Activated CD4-positive, alpha-beta T cell treated with anti-CD3 and anti-CD28 coated beads, Interleukin-2, amount 10 ng/mL, durations not matched to agents 7 days and 5 days (primary cell): ENCODE measurements around the gene CARD11. TPM values are rescaled to one million over a fixed set of nuclear protein-coding genes. Genes with fewer than 3 reads are reported as not detected.
A peak's percentile ranks its signal among the peaks of the same experiment; 100 is the strongest.

Experiments used
- CTCF ChIA-PET: fragments of 350-600 bp; sonication (Branson Sonifier 250); formaldehyde crosslinking; loops from one replicate; lab custom pipeline; 2021; ENCODE audit warnings: antibody characterized with exemption; lab: Charles Lee
- POLR2A ChIA-PET: fragments of 350-600 bp; sonication (Branson Sonifier 250); formaldehyde crosslinking; loops from one replicate; lab custom pipeline; 2021; ENCODE audit warnings: antibody characterized with exemption; lab: Charles Lee
- DNase-seq: peaks from one replicate; pipeline ENCODE4 v3.0.0-alpha.2; 2020
- H3K27ac Mint-ChIP-seq: one replicate; pipeline ENCODE4 v1.8.0; 2021; ENCODE audit warnings: mild to moderate bottlenecking, moderate library complexity, mixed read lengths
- H3K27me3 Mint-ChIP-seq: one replicate; pipeline ENCODE4 v1.8.0; 2021; ENCODE audit warnings: mixed read lengths
- H3K36me3 Mint-ChIP-seq: one replicate; pipeline ENCODE4 v1.8.0; 2021; ENCODE audit warnings: low read depth, mixed read lengths
- H3K4me1 Mint-ChIP-seq: one replicate; pipeline ENCODE4 v1.8.0; 2021; ENCODE audit warnings: mixed read lengths
- H3K4me3 Mint-ChIP-seq: one replicate; pipeline ENCODE4 v1.8.0; 2021; ENCODE audit warnings: mild to moderate bottlenecking, moderate library complexity, mixed read lengths
- H3K9me3 Mint-ChIP-seq: one replicate; pipeline ENCODE4 v1.8.0; 2021; ENCODE audit warnings: mixed read lengths
- total RNA-seq, 2 experiments: library from RNA; stranded (reverse); gene quantifications; one replicate each; pipeline ENCODE4 v1.2.3, GENCODE V29; 2021

The CARD11 gene
- total RNA-seq, 2 experiments from 2014 or later = 160 to 167 TPM

- ChIA-PET POLR2A (no interaction called here), CTCF (interaction anchor here (0.9 to 2.2 kb wide), 2 partner anchors 9 to 172 kb away, joined by 3 to 8 read pairs; no protein-coding TSS in a partner anchor)
- peaks cover 35% of the 10 kb centered on the region for H3K9me3 Mint-ChIP-seq
- peaks cover 21% of the 10 kb centered on the region for H3K36me3 Mint-ChIP-seq
- H3K27ac Mint-ChIP-seq = no peak overlapping the region
- no peak for DNase-seq
- H3K4me3 Mint-ChIP-seq = no peak overlapping the region
- H3K27me3 Mint-ChIP-seq = no peaks in the 10 kb centered on the region
- H3K4me1 Mint-ChIP-seq = peaks cover 7% of the 10 kb centered on the region
These were observed 31.8 kb upstream of the CARD11 start for GRCh38 chr7:3075441-3075840.

GRCh38 chr7:3074459-3074821 is 30.8 kb upstream of the CARD11 start:
- peaks cover 43% of the 10 kb centered on the region for H3K9me3 Mint-ChIP-seq
- ChIA-PET POLR2A (no interaction called here), CTCF (interaction anchor here (0.9 to 1.1 kb wide), 3 partner anchors 10 to 171 kb away, joined by 3 read pairs; no protein-coding TSS in a partner anchor)
- H3K27me3 Mint-ChIP-seq = no peaks in the 10 kb centered on the region
- peaks cover 17% of the 10 kb centered on the region for H3K4me1 Mint-ChIP-seq
- H3K4me3 Mint-ChIP-seq = no peak overlapping the region
- no peak overlapping the region for H3K27ac Mint-ChIP-seq
- no peak for DNase-seq
- peaks cover 31% of the 10 kb centered on the region for H3K36me3 Mint-ChIP-seq

GRCh38 chr7:3073763-3074458 is 30.2 kb upstream of the CARD11 start:
- Mint-ChIP-seq H3K9me3 (peaks cover 47% of the 10 kb centered on the region), H3K27me3 (no peaks in the 10 kb centered on the region), H3K27ac (no peak overlapping the region), H3K4me3 (no peak overlapping the region), H3K36me3 (peaks cover 35% of the 10 kb centered on the region), H3K4me1 (peaks cover 23% of the 10 kb centered on the region)
- CTCF ChIA-PET = interaction anchor here (0.9 to 2.8 kb wide), 4 partner anchors 9 to 18 kb away, joined by 3 to 11 read pairs (median 3); no protein-coding TSS in a partner anchor
- POLR2A ChIA-PET = no interaction called here
- no peak for DNase-seq

GRCh38 chr7:3070908-3071307 is 27.2 kb upstream of the CARD11 start:
- Mint-ChIP-seq H3K36me3 (peaks cover 36% of the 10 kb centered on the region), H3K27ac (no peak overlapping the region), H3K4me1 (peaks cover 51% of the 10 kb centered on the region), H3K27me3 (no peaks in the 10 kb centered on the region), H3K9me3 (peaks cover 38% of the 10 kb centered on the region), H3K4me3 (no peak overlapping the region)
- DNase-seq = no peak
- ChIA-PET POLR2A (no interaction called here), CTCF (interaction anchor here (0.8 to 2.8 kb wide), 3 partner anchors 21 to 35 kb away, joined by 3 to 11 read pairs (median 7); no protein-coding TSS in a partner anchor)

GRCh38 chr7:3069771-3070449 is 26.2 kb upstream of the CARD11 start:
- peaks cover 34% of the 10 kb centered on the region for H3K36me3 Mint-ChIP-seq
- H3K9me3 Mint-ChIP-seq = peaks cover 30% of the 10 kb centered on the region
- H3K27me3 Mint-ChIP-seq = no peaks in the 10 kb centered on the region
- peaks cover 61% of the 10 kb centered on the region for H3K4me1 Mint-ChIP-seq
- DNase-seq = no peak
- peak overlapping the region; percentile 7 for H3K4me3 Mint-ChIP-seq
- POLR2A ChIA-PET = no interaction called here
- peak overlapping the region; percentile 74 for H3K27ac Mint-ChIP-seq
- CTCF ChIA-PET = interaction anchor here (0.8 to 2.1 kb wide), 7 partner anchors 21 to 123 kb away, joined by 3 to 7 read pairs (median 3); no protein-coding TSS in a partner anchor

GRCh38 chr7:3068530-3068929 is 24.9 kb upstream of the CARD11 start:
- POLR2A ChIA-PET = no interaction called here
- H3K27ac Mint-ChIP-seq = peak overlapping the region; percentile 39

GRCh38 chr7:3067606-3068380 is 24.1 kb upstream of the CARD11 start:
- peak overlapping the region; percentile 15 for H3K27ac Mint-ChIP-seq
- CTCF ChIA-PET = interaction anchor here (0.8 to 3.9 kb wide), 6 partner anchors 18 to 132 kb away, joined by 3 to 17 read pairs (median 4); no protein-coding TSS in a partner anchor
- H3K4me1 Mint-ChIP-seq = peaks cover 78% of the 10 kb centered on the region
- H3K36me3 Mint-ChIP-seq = peaks cover 36% of the 10 kb centered on the region
- peaks cover 30% of the 10 kb centered on the region for H3K9me3 Mint-ChIP-seq
- H3K4me3 Mint-ChIP-seq = no peak overlapping the region
- no peaks in the 10 kb centered on the region for H3K27me3 Mint-ChIP-seq
- POLR2A ChIA-PET = no interaction called here
- no peak for DNase-seq

More at GRCh38 chr7:3068530-3068929, 24.9 kb upstream of the CARD11 start:
- H3K9me3 Mint-ChIP-seq = peaks cover 30% of the 10 kb centered on the region
- CTCF ChIA-PET = interaction anchor here (0.6 to 3.9 kb wide), 7 partner anchors 17 to 83 kb away, joined by 3 to 17 read pairs (median 3); no protein-coding TSS in a partner anchor
- peaks cover 71% of the 10 kb centered on the region for H3K4me1 Mint-ChIP-seq
- H3K27me3 Mint-ChIP-seq = no peaks in the 10 kb centered on the region
- H3K4me3 Mint-ChIP-seq = no peak overlapping the region
- DNase-seq = no peak
- peaks cover 34% of the 10 kb centered on the region for H3K36me3 Mint-ChIP-seq

GRCh38 chr7:3067193-3067592 is 23.5 kb upstream of the CARD11 start:
- DNase-seq = no peak

GRCh38 chr7:3066506-3066905 is 22.8 kb upstream of the CARD11 start:
- H3K27ac Mint-ChIP-seq = peak overlapping the region; percentile 11
- POLR2A ChIA-PET = no interaction called here
- peaks cover 31% of the 10 kb centered on the region for H3K9me3 Mint-ChIP-seq
- H3K4me3 Mint-ChIP-seq = no peak overlapping the region
- H3K4me1 Mint-ChIP-seq = peaks cover 88% of the 10 kb centered on the region
- CTCF ChIA-PET = interaction anchor here (0.6 to 3.9 kb wide), 14 partner anchors 10 to 357 kb away, joined by 3 to 17 read pairs (median 6); no protein-coding TSS in a partner anchor
- no peak for DNase-seq
- no peaks in the 10 kb centered on the region for H3K27me3 Mint-ChIP-seq
- H3K36me3 Mint-ChIP-seq = peaks cover 38% of the 10 kb centered on the region

More at GRCh38 chr7:3067193-3067592, 23.5 kb upstream of the CARD11 start:
- ChIA-PET CTCF (interaction anchor here (0.8 to 3.9 kb wide), 6 partner anchors 9 to 133 kb away, joined by 4 to 17 read pairs (median 8); no protein-coding TSS in a partner anchor), POLR2A (no interaction called here)
- Mint-ChIP-seq H3K27ac (peak overlapping the region; percentile 15), H3K9me3 (peaks cover 30% of the 10 kb centered on the region), H3K36me3 (peaks cover 37% of the 10 kb centered on the region), H3K27me3 (no peaks in the 10 kb centered on the region), H3K4me3 (no peak overlapping the region), H3K4me1 (peaks cover 84% of the 10 kb centered on the region)

- ChIA-PET POLR2A (no interaction called here), CTCF (interaction anchor here (0.6 to 3.9 kb wide), 28 partner anchors 9 to 356 kb away, joined by 3 to 17 read pairs (median 4); partner anchors contain the start of gene CARD11)
- peaks cover 85% of the 10 kb centered on the region for H3K4me1 Mint-ChIP-seq
- H3K27ac Mint-ChIP-seq = peak overlapping the region; percentile 66
- peaks cover 33% of the 10 kb centered on the region for H3K36me3 Mint-ChIP-seq
- H3K27me3 Mint-ChIP-seq = no peaks in the 10 kb centered on the region
- peak; percentile 58 for DNase-seq
- H3K4me3 Mint-ChIP-seq = peak overlapping the region; percentile 9
- peaks cover 24% of the 10 kb centered on the region for H3K9me3 Mint-ChIP-seq
These were observed 22.1 kb upstream of the CARD11 start for GRCh38 chr7:3065724-3066143.

GRCh38 chr7:3064067-3064466 is 20.4 kb upstream of the CARD11 start:
- ChIA-PET CTCF (interaction anchor here (0.6 to 1.6 kb wide), 5 partner anchors 10 to 79 kb away, joined by 3 to 6 read pairs (median 3); no protein-coding TSS in a partner anchor), POLR2A (interaction anchor here (0.8 kb wide), 1 partner anchor 170 kb away, joined by 3 read pairs; no protein-coding TSS in a partner anchor)
- Mint-ChIP-seq H3K36me3 (peaks cover 21% of the 10 kb centered on the region), H3K9me3 (peaks cover 9% of the 10 kb centered on the region), H3K4me1 (peaks cover 71% of the 10 kb centered on the region), H3K4me3 (no peak overlapping the region), H3K27me3 (no peaks in the 10 kb centered on the region), H3K27ac (peak overlapping the region; percentile 97)
- no peak for DNase-seq
